B cell (primary cell): Measurements from ENCODE around the gene SUPT7L. TPM values are rescaled to one million over a fixed set of nuclear protein-coding genes. Genes with fewer than 3 reads are reported as not detected.

Source experiments
- ATAC-seq: fragments of 200-7000 bp; cut with Tn5 transposase; one replicate; pipeline ENCODE4 v1.10.0; 2021; ENCODE audit warnings: low read depth, mild to moderate bottlenecking, moderate number of reproducible peaks, moderate library complexity
- CTCF ChIA-PET: fragments of 350-600 bp; sonication (Branson Sonifier 250); formaldehyde crosslinking; loops from one replicate; lab custom pipeline; 2021; ENCODE audit warnings: antibody characterized with exemption, inconsistent platforms; lab: Charles Lee
- POLR2A ChIA-PET: fragments of 350-600 bp; sonication (Branson Sonifier 250); formaldehyde crosslinking; loops from one replicate; lab custom pipeline; 2021; ENCODE audit warnings: antibody characterized with exemption; lab: Charles Lee
- DNase-seq: peaks from one replicate; pipeline ENCODE4 v3.0.0; 2013
- H2AFZ ChIP-seq: 2 replicates; pipeline ENCODE4 v1.6.1; 2012; ENCODE audit warnings: mild to moderate bottlenecking, low read depth, low read length; ENCODE audit not compliant: insufficient read depth, poor library complexity, severe bottlenecking
- H3K27ac ChIP-seq, 2 donors: 1 replicate in 1 of 2; 2 replicates in 1 of 2; pipeline ENCODE4 v1.5.1; 2012 to 2013; ENCODE audit warnings: low read length in 2 of 2, mild to moderate bottlenecking in 2 of 2, moderate library complexity in 1 of 2
- H3K27me3 ChIP-seq, 4 experiments: fragments of 200-600 bp in 1 of 4; sonication (generic) in 1 of 4; replicated peaks in 1 of 4; 1 replicate in 2 of 4; 2 replicates in 2 of 4; pipeline versions ENCODE4 v1.6.1 to v1.7.0; 2013 to 2016; ENCODE audit warnings: low read length in 3 of 4, mild to moderate bottlenecking in 2 of 4, mixed read lengths in 1 of 4, moderate library complexity in 1 of 4; ENCODE audit not compliant: insufficient read depth in 4 of 4, control insufficient read depth in 3 of 4; ENCODE audit errors: control extremely low read depth in 1 of 4
- H3K36me3 ChIP-seq, 2 experiments: replicated peaks in 1 of 2; 1 replicate in 1 of 2; 2 replicates in 1 of 2; pipeline versions ENCODE4 v1.6.1 to v1.7.1; 2013; ENCODE audit warnings: low read length in 1 of 2; ENCODE audit not compliant: insufficient read depth in 2 of 2, control insufficient read depth in 1 of 2; ENCODE audit errors: control extremely low read depth in 1 of 2, extremely low read depth in 1 of 2
- H3K4me1 ChIP-seq, 2 donors: fragments of 200-600 bp in 1 of 2; sonication (generic) in 1 of 2; 1 replicate in 1 of 2; 2 replicates in 1 of 2; pipeline versions ENCODE4 v1.5.1 to v1.6.1; 2013 to 2017; ENCODE audit warnings: low read length in 2 of 2; ENCODE audit not compliant: control insufficient read depth in 2 of 2, insufficient read depth in 2 of 2
- H3K4me2 ChIP-seq: replicated peaks from 2 replicates; pipeline ENCODE3; 2012; ENCODE audit warnings: mild to moderate bottlenecking, low read depth, low read length; ENCODE audit not compliant: poor library complexity, severe bottlenecking
- H3K4me3 ChIP-seq, 5 experiments: fragments of 200-600 bp in 1 of 5; sonication (generic) in 1 of 5; 1 replicate in 3 of 5; 2 replicates in 2 of 5; pipeline versions ENCODE4 v1.5.1 to v1.7.0; 2011 to 2016; ENCODE audit warnings: low read length in 4 of 5, mild to moderate bottlenecking in 4 of 5, low read depth in 2 of 5, control low read depth in 1 of 5, moderate library complexity in 1 of 5; ENCODE audit not compliant: insufficient read depth in 1 of 5; ENCODE audit errors: control extremely low read depth in 1 of 5, extremely low read depth in 1 of 5
- H3K79me2 ChIP-seq: fragments of 200-600 bp; sonication (generic); one replicate; pipeline ENCODE4 v1.6.0; 2016; ENCODE audit warnings: low read length; ENCODE audit not compliant: control insufficient read depth, insufficient read depth
- H3K9ac ChIP-seq: fragments of 200-600 bp; sonication (generic); 2 replicates; pipeline ENCODE4 v1.6.1; 2017; ENCODE audit warnings: mild to moderate bottlenecking, low read length, moderate library complexity
- H3K9me3 ChIP-seq, 3 donors: one replicate each; pipeline versions ENCODE4 v1.6.1 to v1.7.1; 2013; ENCODE audit warnings: low read length in 2 of 3; ENCODE audit not compliant: control insufficient read depth in 2 of 3, insufficient read depth in 1 of 3; ENCODE audit errors: control extremely low read depth in 1 of 3
- H4K20me1 ChIP-seq: 2 replicates; pipeline ENCODE4 v1.6.0; 2012; ENCODE audit warnings: mild to moderate bottlenecking, low read length; ENCODE audit not compliant: insufficient read depth, control insufficient read depth, poor library complexity, severe bottlenecking
- H3K27ac Mint-ChIP-seq: one replicate; pipeline ENCODE4 v1.8.0; 2021; ENCODE audit warnings: mixed read lengths
- H3K27me3 Mint-ChIP-seq: one replicate; pipeline ENCODE4 v1.8.0; 2021; ENCODE audit warnings: mixed read lengths
- H3K4me1 Mint-ChIP-seq: one replicate; pipeline ENCODE4 v1.8.0; 2021; ENCODE audit warnings: mixed read lengths
- H3K4me3 Mint-ChIP-seq: one replicate; pipeline ENCODE4 v1.8.0; 2021; ENCODE audit warnings: mixed read lengths
- H3K9me3 Mint-ChIP-seq: one replicate; pipeline ENCODE4 v1.8.0; 2022; ENCODE audit warnings: mixed read lengths; ENCODE audit not compliant: insufficient read depth
- CTCF ChIP-seq: fragments of 200-600 bp; IDR thresholded peaks from one replicate; pipeline ENCODE4 v1.8.0; 2022; ENCODE audit warnings: antibody characterized with exemption, mild to moderate bottlenecking
- EZH2 ChIP-seq: IDR thresholded peaks from 2 replicates; pipeline ENCODE4 v1.6.1; 2012; ENCODE audit warnings: borderline replicate concordance, low read depth, mild to moderate bottlenecking, moderate library complexity, low read length; ENCODE audit not compliant: insufficient read depth, poor library complexity, severe bottlenecking
- WGBS: methylation state at CpG from one replicate; pipeline ENCODE4 v1.1.5; 2013; ENCODE audit warnings: missing lambda C conversion rate; ENCODE audit not compliant: insufficient coverage; 5-methylcytosine and 5-hydroxymethylcytosine counted together
- intact Hi-C: fragments of 100-400 bp; cut with micrococcal nuclease; formaldehyde crosslinking; loops from one replicate; pipeline ENCODE4 v1.10.0; 2022
- polyA plus RNA-seq: library from polyadenylated mRNA; depleted of rRNA; stranded (reverse); fragments of >200 nt; gene quantifications from 2 replicates; pipeline ENCODE4 v1.2.3, GENCODE V29; 2012
- total RNA-seq, 2 donors: library from RNA; stranded (reverse); fragments of 120-200 nt in 1 of 2; gene quantifications; 1 replicate in 1 of 2; 2 replicates in 1 of 2; pipeline versions ENCODE4 v1.2.3 to v1.2.4, GENCODE V29; 2013 to 2022

SUPT7L gene
- total and polyA plus RNA-seq, 2 donors (not counting 1 experiment from before 2014, with no cell fraction given) = 40.2 to 42.4 TPM

- no peak overlapping the region for H2AFZ ChIP-seq
- no peak for ATAC-seq
- H3K27ac ChIP-seq = no peak overlapping the region
- H3K9me3 ChIP-seq = no peaks in the 10 kb centered on the region
- no peak overlapping the region for H3K4me2 ChIP-seq
- H3K4me3 Mint-ChIP-seq = no peak overlapping the region
- no peak for TF ChIP-seq CTCF
- no peak for TF ChIP-seq EZH2
- no peak overlapping the region for H3K9ac ChIP-seq
- H3K36me3 ChIP-seq = peaks cover 16 to 75% of the 10 kb centered on the region in 2 experiments
- H3K27me3 Mint-ChIP-seq = no peaks in the 10 kb centered on the region
- H4K20me1 ChIP-seq = no peaks in the 10 kb centered on the region
- H3K4me1 ChIP-seq = peaks cover 0 to 5% of the 10 kb centered on the region in 2 donors
- no peaks in the 10 kb centered on the region for H3K9me3 Mint-ChIP-seq
- no peaks in the 10 kb centered on the region for H3K79me2 ChIP-seq
- no peak overlapping the region for H3K27ac Mint-ChIP-seq
- POLR2A ChIA-PET = no interaction called here
- CTCF ChIA-PET = interaction anchor here (0.8 to 1.3 kb wide), 2 partner anchors 9 to 31 kb away, joined by 3 read pairs; no protein-coding TSS in a partner anchor
- WGBS = 100% methylated on average over 1 of the region's 4 CpGs
- H3K4me1 Mint-ChIP-seq = peaks cover 7% of the 10 kb centered on the region
- DNase-seq = no peak
- H3K4me3 ChIP-seq = no peak overlapping the region
- no peaks in the 10 kb centered on the region for H3K27me3 ChIP-seq
- intact Hi-C loops = no loop called here
Measured at GRCh38 chr2:27651056-27651455, 12.4 kb downstream of the SUPT7L start.

GRCh38 chr2:27647737-27648136, 15.7 kb downstream of the SUPT7L start:
- H3K4me3 ChIP-seq = no peak overlapping the region
- no peak for DNase-seq
- no peaks in the 10 kb centered on the region for H3K4me1 ChIP-seq
- H4K20me1 ChIP-seq = no peaks in the 10 kb centered on the region
- POLR2A ChIA-PET = no interaction called here
- no peaks in the 10 kb centered on the region for H3K4me1 Mint-ChIP-seq
- H3K27me3 ChIP-seq = no peaks in the 10 kb centered on the region
- H3K4me2 ChIP-seq = no peak overlapping the region
- H3K9me3 Mint-ChIP-seq = no peaks in the 10 kb centered on the region
- 100% methylated on average over 1 of the region's 4 CpGs for WGBS
- H3K4me3 Mint-ChIP-seq = no peak overlapping the region
- H3K27ac ChIP-seq = no peak overlapping the region
- no peak overlapping the region for H3K27ac Mint-ChIP-seq
- H3K36me3 ChIP-seq = peaks cover 16 to 47% of the 10 kb centered on the region in 2 experiments
- no peak overlapping the region for H2AFZ ChIP-seq
- no peak for TF ChIP-seq CTCF
- no peak for TF ChIP-seq EZH2
- no peaks in the 10 kb centered on the region for H3K27me3 Mint-ChIP-seq
- no peaks in the 10 kb centered on the region for H3K9me3 ChIP-seq
- intact Hi-C loops = no loop called here
- H3K79me2 ChIP-seq = no peaks in the 10 kb centered on the region
- CTCF ChIA-PET = no interaction called here
- no peak overlapping the region for H3K9ac ChIP-seq
- ATAC-seq = no peak
